ENCODE data around the gene CGB5.

DNA sequence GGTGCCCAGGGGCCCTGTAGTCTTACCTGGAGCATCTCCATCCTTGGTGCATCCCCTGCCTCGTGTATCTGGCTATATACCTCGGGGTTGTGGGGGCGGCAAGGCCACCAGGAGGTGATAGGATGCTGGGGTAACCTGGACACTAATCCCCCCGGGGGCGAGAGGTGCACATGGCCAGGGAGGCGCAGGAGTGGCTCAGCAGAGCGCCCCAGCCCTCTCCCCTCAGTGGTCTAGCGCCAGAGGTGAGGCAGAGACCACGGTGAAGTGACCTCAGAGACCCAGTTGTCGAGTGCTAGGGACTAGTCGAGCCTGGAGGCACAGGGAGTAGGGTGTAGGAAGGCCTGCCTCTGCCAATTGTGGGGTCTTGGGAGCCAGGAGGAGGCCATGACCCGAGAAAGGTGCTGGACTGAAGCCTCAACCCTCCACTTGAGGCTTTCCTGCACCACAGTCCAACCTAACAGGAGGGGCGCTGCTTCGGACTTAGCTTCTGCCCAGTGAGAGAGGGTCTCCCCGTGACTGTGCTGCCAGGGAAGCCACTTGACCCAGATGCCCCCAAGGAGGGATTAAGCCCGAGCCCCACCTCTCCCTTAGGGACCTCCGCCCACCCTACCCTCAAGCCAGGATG is 26.5 kb upstream of the CGB5 start, which contains the start of gene LHB:
- TF ChIP-seq POLR2A (IDR thresholded peaks at IDR 0.05), result no peak
- TF ChIP-seq, protein P1, sequence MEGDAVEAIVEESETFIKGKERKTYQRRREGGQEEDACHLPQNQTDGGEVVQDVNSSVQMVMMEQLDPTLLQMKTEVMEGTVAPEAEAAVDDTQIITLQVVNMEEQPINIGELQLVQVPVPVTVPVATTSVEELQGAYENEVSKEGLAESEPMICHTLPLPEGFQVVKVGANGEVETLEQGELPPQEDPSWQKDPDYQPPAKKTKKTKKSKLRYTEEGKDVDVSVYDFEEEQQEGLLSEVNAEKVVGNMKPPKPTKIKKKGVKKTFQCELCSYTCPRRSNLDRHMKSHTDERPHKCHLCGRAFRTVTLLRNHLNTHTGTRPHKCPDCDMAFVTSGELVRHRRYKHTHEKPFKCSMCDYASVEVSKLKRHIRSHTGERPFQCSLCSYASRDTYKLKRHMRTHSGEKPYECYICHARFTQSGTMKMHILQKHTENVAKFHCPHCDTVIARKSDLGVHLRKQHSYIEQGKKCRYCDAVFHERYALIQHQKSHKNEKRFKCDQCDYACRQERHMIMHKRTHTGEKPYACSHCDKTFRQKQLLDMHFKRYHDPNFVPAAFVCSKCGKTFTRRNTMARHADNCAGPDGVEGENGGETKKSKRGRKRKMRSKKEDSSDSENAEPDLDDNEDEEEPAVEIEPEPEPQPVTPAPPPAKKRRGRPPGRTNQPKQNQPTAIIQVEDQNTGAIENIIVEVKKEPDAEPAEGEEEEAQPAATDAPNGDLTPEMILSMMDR (IDR thresholded peaks at IDR 0.05), result no peak

Data from uterus (tissue), 2 donors.